ENCODE results near the gene HYPK. TPM values are rescaled to one million over a fixed set of nuclear protein-coding genes. Genes with fewer than 3 reads are reported as not detected.
"Not testable (repeated sequence)": the region's sequence is repeated elsewhere in the genome, so short reads cannot be mapped to it uniquely, and the experiment has no call there.

The HYPK gene
- total RNA-seq, 1 donor from 2014 or later, result 20.2 TPM

GRCh38 chr15:43826508-43827341, 26.3 kb downstream of the HYPK start, which contains the start of gene WDR76:
TSS of gene WDR76 (plus strand) at chr15:43827002. CDS start at chr15:43827033, 31 bp downstream.
- intact Hi-C loops (cut with DNase I), result loop anchor here (10.0 kb wide), 1 partner anchor 52 kb away; the partner anchor contains the start of gene ELL3
- peaks cover 9 to 18% of the 10 kb centered on the region in 2 donors for H3K4me1 ChIP-seq

GRCh38 chr15:43828061-43828657, 27.8 kb downstream of the HYPK start:
- H3K27me3 ChIP-seq, result no peaks in the 10 kb centered on the region
- peak overlapping the region in 1 of 2 donors; percentile 74 for H3K4me3 ChIP-seq
- peaks cover 9 to 13% of the 10 kb centered on the region in 2 donors for H3K4me1 ChIP-seq
- no peak for TF ChIP-seq CTCF (IDR thresholded peaks at IDR 0.05)
- no peak for DNase-seq (ENCODE audit: low spot score in 2 of 2)
- H3K36me3 ChIP-seq, result no peaks in the 10 kb centered on the region
- intact Hi-C loops (cut with DNase I), result loop anchor here (10.0 kb wide), 1 partner anchor 53 kb away; the partner anchor contains the start of gene ELL3
- H3K27ac ChIP-seq, result peak overlapping the region; percentile 24 to 80
- H3K9me3 ChIP-seq, result no peaks in the 10 kb centered on the region

More at GRCh38 chr15:43826508-43827341, 26.3 kb downstream of the HYPK start, which contains the start of gene WDR76:
- Histone ChIP-seq H3K27me3 (no peaks in the 10 kb centered on the region), H3K9me3 (no peaks in the 10 kb centered on the region), H3K36me3 (no peaks in the 10 kb centered on the region), H3K27ac (peak within 1 kb of the TSS; percentile 60 to 80), H3K4me3 (peak within 1 kb of the TSS; percentile 45 to 74)
- no peak for TF ChIP-seq CTCF (IDR thresholded peaks at IDR 0.05)
- peak; percentile 21 to 89 for DNase-seq (ENCODE audit: low spot score in 2 of 2)

GRCh38 chr15:43829951-43830540, 29.6 kb downstream of the HYPK start:
- not testable (repeated sequence) for H3K27ac ChIP-seq; H3K4me1 ChIP-seq; H3K9me3 ChIP-seq; DNase-seq (ENCODE audit: low spot score in 2 of 2); H3K36me3 ChIP-seq; H3K27me3 ChIP-seq; H3K4me3 ChIP-seq
- intact Hi-C loops (cut with DNase I), result loop anchor here (10.0 kb wide), 1 partner anchor 55 kb away; the partner anchor contains the start of gene ELL3

- H3K27ac ChIP-seq; H3K36me3 ChIP-seq; intact Hi-C loops (cut with DNase I); H3K27me3 ChIP-seq; H3K4me3 ChIP-seq; DNase-seq (ENCODE audit: low spot score in 2 of 2); H3K4me1 ChIP-seq; H3K9me3 ChIP-seq: not testable (repeated sequence)
Observed at GRCh38 chr15:43830691-43831275, 30.4 kb downstream of the HYPK start.

- intact Hi-C loops (cut with DNase I); H3K4me1 ChIP-seq; H3K4me3 ChIP-seq; H3K9me3 ChIP-seq; H3K27me3 ChIP-seq; DNase-seq (ENCODE audit: low spot score in 2 of 2); H3K27ac ChIP-seq; H3K36me3 ChIP-seq: not testable (repeated sequence)
Observed at GRCh38 chr15:43831519-43832052, 31.2 kb downstream of the HYPK start.

- intact Hi-C loops (cut with DNase I); H3K9me3 ChIP-seq; H3K27ac ChIP-seq; H3K36me3 ChIP-seq; H3K4me3 ChIP-seq; H3K4me1 ChIP-seq; DNase-seq (ENCODE audit: low spot score in 2 of 2); H3K27me3 ChIP-seq: not testable (repeated sequence)
Observed at GRCh38 chr15:43832485-43832884, 32.1 kb downstream of the HYPK start.

GRCh38 chr15:43845421-43845820, 45.0 kb downstream of the HYPK start:
- no peaks in the 10 kb centered on the region for H3K4me1 ChIP-seq

More at GRCh38 chr15:43845421-43845820, 45.0 kb downstream of the HYPK start:
- Histone ChIP-seq H3K9me3 (no peaks in the 10 kb centered on the region), H3K27me3 (no peaks in the 10 kb centered on the region), H3K4me3 (no peak overlapping the region), H3K27ac (no peak overlapping the region), H3K36me3 (peaks cover 0 to 11% of the 10 kb centered on the region in 2 donors)
- TF ChIP-seq CTCF (IDR thresholded peaks at IDR 0.05), result no peak
- no peak for DNase-seq (ENCODE audit: low spot score in 2 of 2)
- intact Hi-C loops (cut with DNase I), result no loop called here

Data from ascending aorta (tissue), 2 donors.